ENCODE measurements around the gene WFDC1.

GRCh38 chr16:84348386-84348888 lies 53.8 kb downstream of the WFDC1 start:
- TF ChIP-seq CTCF (IDR thresholded peaks at IDR 0.05; ENCODE audit: low read depth, low read length, missing input control) (no peak), REST (IDR thresholded peaks at IDR 0.05) (no peak), YY1 (IDR thresholded peaks at IDR 0.05) (no peak)

Measured in liver (tissue), 2 donors.